Amygdala (tissue), 56 donors: ENCODE measurements around the gene MAP3K12.
A peak's percentile ranks its signal among the peaks of the same experiment; 100 is the strongest.
"Not testable (repeated sequence)": the region's sequence is repeated elsewhere in the genome, so short reads cannot be mapped to it uniquely, and the experiment has no call there.

Experiments used
- DNase-seq, 56 donors: peaks; one replicate each; lab custom pipeline; 2025; lab: John Stamatoyannopoulos, UW

The MAP3K12 gene

DNA sequence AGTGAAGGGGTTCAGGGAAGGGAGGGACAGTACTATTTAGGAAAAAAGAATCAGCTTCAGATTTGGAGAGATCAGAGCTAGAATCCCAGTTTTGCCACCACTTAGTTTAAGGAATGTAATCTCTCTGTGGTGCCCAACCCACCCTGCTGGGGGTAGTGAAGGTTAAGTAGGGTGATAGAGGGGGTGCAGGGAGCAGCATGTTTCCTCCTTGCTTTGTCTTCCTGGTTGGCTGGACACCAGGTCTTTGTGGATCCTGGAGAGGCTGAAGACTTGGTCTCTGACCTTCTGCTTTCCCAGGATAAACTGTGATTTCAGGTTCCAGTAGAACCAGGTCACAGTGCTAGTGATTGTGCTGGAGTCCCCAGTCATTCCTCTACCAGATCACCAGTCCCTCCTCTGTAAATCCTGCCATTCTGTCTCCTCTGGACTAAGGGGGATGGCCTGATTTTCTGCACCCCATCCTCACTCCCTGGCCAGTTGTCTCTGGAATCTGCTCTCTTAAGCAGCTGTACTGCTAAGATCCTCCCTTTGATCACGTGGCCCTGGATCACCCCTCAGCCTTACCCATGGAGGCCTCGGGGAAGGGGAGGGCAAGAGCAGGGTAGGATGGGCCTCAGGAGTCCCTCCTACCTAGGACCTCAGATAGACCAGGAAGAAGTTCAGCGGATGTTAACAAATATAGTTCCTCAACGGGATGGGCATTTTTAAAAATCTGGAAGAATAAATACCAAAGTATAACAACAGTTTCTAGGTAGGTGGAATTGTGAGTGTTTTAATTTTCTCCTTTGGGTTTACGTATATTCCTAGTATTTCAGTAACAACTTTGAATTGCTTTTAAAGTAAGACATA lies 3.1 kb downstream of the MAP3K12 start:
- DNase-seq, result peak in 12 of 56 donors; percentile 11 to 45 (median 17)

GRCh38 chr12:53493610-53494391 lies 5.5 kb downstream of the MAP3K12 start:
- peak in 3 of 56 donors; percentile 32 to 48 (median 47) for DNase-seq

DNA sequence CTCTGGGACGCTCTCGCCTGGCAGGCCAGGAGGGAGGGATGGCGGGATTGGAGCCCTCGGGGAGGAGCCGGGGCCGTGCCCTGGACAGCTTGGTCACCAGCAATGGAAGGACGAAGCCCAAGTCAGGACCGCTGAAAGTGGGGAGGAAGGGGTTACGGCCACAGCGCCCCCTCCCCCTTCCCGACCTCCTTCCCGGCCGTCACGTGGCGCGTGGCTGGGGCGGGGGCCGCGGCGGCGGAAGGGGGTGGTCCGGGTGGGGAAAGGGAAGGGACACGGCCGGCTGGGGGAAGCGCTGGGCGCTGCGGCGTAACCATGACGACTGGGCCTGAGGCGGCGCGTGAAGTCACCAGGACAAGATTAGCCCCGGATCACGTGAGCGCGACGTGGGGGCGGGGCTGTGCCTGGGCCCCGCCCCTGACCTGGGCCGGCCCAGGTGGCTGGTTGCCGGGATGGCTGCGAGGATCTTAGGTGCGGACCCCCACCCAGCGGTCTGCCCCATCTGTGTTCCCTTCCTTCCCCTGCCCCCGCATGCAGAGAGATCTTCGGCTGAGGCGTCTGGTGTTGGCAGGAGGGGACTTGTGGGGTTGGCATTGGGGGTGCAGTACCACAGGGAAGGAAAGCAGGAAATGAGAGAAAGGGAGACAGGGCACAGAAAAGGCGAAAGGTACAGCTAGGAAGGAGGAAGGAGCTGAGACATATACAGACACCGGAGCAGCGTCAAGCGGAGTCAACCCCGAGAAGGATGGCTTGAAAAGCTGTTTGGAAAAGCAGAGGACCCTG lies 6.2 kb downstream of the MAP3K12 start:
- peak; percentile 44 to 97 (median 91) for DNase-seq

DNA sequence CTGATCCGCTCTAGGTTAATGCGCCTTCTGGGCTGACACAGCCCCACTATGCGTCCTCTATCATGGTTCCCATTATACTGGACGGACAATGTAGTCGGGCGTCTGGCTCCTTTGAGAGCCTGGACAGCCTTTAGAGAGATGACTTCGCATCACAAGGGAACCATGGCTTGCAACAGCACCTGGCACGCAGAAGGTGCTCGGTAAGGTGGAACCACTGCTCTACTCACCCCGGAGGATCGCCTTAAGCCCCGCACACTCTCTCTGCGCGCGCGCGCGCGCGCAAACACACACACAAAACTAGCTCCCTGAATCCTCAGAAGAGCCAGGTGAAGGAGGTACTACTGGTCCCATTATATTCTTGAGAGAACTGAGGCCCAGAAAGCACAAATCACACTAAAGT lies 7.1 kb downstream of the MAP3K12 start:
- no peak for DNase-seq

DNA sequence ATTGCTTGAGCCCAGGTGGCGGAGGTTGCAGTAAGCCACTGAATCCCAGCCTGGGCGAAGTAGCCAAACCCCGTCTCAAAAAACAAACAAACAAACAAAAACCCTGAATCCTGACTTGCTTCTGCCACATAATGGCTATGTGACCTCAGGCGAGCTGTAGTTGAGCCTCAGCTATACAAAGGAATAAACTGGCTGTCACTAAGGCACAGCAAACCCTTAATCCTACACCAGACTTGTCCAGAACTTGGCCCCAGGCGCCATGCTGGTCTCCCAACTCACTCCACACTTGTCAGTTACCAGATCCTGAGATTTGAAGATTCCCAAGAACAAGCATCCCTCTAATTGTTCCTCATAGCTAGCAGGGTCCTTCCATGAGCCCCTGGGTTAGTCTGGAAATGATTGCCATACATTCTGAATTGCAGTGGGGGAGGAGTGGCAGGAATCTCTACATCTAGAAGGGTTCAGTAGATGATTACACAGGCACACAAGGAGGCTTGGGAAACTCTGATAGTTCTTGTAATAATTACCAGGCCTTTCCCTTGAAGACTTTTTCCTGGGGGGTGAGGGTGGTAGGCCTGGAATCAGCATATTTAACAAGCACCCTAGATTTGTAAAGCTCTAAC lies 9.9 kb downstream of the MAP3K12 start:
- no peak for DNase-seq

GRCh38 chr12:53486736-53487487 lies 12.3 kb downstream of the MAP3K12 start:
- no peak for DNase-seq

DNA sequence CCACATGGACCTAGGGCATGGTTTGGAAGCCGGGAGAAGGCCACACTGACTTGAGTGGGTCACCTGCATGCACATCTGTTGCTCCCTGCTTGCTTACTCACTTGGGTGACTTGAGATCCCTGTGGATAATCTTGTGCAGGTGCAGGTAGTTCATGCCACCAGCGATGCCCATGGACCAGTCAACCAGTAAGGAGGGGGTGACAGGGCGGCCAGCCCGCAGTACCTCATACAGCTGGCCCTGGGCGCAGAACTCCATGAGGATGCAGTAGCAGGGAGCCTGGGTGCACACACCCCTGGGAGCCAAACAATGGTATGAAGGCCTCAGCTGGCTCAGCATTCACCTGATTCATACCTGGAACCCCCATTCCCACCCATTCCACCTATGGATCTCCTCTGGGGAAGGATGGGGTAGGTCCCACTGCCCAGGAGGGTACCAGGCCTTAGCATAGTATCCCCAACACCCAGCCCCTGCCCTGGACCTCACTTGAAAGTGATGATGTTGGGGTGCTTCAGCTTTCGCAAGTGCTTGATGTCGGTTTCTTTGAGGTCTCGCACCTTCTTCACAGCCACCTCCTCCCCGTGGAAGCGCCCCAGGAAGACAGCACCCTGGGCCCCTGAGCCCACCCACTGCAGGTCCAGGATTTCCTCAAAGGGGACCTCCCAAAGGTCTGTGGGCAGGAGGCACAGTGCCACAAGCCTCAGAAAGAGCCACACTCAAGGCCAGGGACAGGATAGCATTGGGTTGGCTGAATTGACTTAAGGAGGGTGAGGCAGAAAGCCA lies 13.1 kb downstream of the MAP3K12 start:
- DNase-seq, result no peak

DNA sequence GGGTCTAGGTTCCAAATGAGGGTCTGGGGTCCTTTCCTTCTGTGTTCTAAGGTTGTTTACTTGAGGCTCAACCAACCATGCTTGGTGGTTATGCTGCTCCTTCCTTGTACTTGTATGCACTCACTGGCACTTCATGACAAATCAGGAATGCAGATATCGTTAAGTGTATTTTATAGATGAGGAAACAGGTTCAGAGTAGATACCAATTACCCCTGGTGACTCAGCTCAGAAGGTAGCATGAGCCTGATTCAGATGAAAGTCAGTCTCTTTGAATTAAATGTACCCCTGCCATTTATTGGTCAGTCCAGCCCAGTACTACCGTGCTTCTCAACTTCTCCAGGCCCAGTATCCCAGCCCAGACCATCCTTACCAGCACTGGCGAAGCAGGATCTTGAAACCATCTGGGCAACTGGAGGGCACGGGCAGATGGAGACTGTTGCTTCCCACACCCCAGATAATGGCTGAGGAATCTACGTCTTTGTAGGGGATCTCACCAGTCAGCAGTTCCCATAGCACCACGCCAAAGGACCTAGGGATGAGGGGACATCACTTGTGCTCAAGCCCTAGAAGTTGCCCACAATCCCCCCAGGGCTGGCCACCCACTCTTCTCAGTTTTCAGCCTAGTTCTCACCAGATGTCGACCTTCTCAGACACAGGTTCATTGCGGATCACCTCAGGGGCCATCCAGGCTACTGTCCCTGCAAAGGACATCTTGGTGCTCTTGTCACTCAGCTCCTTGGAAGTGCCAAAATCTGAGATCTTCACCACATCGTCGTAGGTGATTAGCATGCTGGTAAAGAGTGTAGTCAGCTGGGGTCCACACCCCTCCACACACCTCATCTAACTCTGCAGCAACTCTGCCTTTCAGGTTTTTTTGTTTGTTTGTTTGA lies 14.3 kb downstream of the MAP3K12 start:
- DNase-seq, result no peak

GRCh38 chr12:53483979-53484377 lies 15.3 kb downstream of the MAP3K12 start:
- no peak for DNase-seq

DNA sequence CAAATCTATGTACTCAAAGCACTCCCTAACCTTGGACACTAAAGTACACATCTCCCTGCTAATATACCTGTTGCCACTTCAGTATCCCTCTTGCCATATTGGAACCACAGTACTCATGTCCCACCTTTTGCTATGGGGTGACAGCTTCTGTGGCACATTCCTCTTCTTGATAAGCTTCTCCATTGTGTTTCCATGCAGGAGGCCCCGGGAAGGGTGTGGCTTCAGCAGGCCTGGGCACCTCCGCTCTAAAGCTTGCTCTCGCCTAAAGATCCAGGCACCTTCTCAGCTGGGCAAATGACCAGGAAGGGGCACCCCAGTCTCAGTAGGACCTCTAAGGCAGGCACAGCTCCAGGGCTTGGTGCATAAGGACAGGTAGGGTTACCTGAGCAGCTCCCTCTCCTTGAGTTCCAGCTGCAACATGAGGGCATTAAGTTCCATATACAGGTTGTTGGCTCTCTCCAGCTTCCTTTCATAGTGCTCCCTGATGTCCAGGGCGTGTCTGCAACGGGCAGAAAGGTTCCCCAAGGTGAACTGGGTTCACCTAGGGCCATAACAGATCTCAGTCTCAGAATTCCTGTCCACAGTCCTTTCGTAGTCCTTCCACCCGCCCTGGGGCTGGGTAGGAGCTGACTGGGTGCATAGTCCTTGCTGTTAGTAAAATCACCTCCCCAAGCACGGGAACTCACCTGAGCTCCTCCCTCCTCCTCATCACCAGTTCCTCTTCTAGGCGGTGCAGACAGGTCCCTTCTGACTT lies 15.9 kb downstream of the MAP3K12 start:
- DNase-seq, result no peak

DNA sequence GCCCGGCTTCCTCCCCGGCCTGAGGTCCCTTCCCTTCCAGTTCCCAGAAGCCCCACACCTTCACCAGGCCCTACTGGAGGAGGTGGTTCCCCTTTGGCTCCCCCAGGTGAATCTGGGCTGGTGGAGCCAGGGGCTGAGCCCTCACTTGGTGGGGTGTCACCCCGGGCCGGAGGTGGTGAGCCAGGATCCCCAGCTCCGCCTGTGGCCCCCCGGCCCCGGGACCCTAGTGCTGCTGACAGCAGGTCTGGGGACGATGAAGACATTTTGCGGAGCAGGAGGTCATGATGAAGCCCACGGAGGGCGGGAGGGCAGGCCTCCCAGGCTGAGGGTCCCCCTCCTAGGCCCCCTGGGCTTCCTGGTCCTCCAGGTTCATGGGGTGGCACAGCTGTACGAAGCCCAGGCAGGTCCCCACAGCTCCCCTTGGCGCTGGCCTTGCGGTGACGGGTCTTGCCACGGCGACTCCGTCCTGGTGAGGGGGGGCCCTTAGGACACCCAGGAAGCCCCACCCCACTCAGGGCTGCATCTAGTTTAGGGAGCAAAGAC lies 16.6 kb downstream of the MAP3K12 start:
- DNase-seq, result no peak

- no peak for DNase-seq
Measured at GRCh38 chr12:53481939-53482586, 17.2 kb downstream of the MAP3K12 start.

DNA sequence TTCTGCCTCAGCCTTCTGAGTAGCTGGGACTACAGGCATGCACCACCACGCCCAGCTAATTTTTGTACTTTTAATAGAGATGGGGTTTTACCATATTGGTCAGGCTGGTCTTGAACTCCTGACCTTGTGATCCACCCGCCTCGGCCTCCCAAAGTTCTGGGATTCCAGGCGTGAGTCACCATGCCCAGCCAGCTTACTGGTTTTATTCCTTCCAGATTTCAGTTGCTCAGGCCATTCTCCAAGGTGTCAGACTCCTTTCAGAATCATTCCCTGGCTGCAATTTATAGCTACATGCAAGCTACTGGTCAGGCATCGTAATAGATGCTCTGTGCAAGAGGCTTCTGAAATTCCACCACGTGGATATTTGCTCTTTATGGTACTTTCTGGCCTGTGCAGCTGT lies 17.8 kb downstream of the MAP3K12 start:
- not testable (repeated sequence) for DNase-seq

- DNase-seq, result no peak
Measured at GRCh38 chr12:53480491-53481442, 18.5 kb downstream of the MAP3K12 start.

- no peak for DNase-seq
Measured at GRCh38 chr12:53479331-53479730, 19.9 kb downstream of the MAP3K12 start.
